NCI-H748 (cell line): ENCODE measurements around the gene IST1.
"Not testable (repeated sequence)": the region's sequence is repeated elsewhere in the genome, so short reads cannot be mapped to it uniquely, and the experiment has no call there.

Experiments used
- DNase-seq: peaks from one replicate; lab custom pipeline; 2025; ENCODE audit not compliant: unreplicated experiment; lab: John Stamatoyannopoulos, UW

Gene IST1

DNA sequence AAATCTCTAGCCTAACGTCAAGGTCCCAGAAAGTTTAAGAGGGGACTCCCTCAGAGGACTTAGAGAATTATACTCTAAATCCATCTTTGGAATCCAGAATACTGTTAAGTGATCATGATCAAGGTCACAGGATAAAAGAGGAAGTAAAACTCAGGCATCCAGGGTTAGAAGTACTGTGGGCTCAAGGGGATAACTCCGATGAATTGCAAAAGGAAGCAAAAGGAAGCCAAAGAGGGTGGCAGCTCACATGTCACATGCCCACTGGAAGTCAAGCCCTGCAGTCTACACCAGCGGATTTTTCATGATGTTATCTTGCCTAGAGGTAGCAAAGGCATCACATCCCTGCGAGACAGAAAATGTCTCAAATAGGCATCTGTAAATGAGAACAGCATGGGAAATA lies 15.2 kb upstream of the IST1 start:
- DNase-seq, result no peak

DNA sequence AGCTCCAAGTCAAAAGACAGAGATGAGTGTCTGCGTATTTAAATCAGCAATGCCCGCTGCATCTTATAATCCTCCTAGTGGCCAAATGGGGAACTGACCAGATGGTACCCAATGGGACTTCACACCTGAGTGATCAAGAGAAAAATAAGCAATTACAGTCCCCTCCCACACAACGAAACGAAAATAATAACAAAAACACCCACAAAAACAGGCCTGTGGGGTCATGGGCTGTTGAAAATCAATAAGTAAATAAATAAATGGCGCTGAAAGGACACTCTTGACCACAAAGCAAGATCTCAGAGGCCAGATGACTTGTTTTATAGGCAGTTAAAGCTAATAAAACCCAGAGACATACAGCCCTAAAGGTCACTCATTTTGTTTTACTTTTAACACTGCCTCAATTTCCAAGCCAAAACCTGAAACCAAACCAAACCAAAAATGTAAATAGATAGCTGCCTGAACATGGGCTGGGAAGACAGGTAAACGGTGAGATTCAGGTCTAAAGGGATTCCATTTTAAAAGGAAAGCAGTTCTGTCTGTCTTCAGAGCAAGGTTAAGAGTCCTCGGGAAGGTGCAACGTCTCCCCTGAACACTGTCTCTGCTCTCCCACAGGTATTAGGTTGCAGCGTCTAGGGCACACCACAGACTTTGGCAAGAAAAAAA lies 12.7 kb upstream of the IST1 start:
- peak; percentile 71 for DNase-seq

DNA sequence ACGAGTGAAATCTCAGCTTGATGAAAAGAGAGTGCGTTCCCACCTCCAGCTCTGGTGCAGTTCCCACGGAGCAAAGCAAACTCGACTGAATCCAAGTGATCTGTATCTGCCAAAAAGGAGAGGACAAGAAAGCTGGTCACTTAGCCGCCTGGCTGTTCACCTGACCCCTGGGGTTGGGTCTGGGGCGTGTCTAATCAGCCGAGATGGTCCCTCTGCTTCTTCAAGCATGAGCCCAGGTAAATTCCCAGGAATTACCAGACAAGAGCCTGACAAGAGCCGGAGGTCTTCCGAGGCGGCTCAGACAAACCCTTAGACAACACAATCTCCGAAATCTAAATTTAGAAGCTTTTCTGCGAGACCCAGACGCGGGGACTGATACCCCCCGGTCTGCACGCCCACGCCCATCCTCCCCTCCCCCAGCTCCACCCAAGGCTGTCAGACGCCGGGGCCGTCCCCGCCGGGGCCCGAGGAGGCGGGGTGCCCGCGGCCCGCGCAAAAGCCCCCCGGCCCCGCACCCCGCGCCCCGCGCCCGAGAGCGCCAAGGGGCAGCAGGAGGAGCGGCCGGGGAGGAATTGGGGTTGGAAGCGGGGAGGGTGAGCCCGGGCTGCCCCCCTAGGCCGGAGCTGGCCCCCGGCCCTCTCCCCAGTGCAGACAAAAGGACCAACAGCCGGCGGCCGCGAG lies 12.0 kb upstream of the IST1 start:
- DNase-seq, result peak; percentile 60

DNA sequence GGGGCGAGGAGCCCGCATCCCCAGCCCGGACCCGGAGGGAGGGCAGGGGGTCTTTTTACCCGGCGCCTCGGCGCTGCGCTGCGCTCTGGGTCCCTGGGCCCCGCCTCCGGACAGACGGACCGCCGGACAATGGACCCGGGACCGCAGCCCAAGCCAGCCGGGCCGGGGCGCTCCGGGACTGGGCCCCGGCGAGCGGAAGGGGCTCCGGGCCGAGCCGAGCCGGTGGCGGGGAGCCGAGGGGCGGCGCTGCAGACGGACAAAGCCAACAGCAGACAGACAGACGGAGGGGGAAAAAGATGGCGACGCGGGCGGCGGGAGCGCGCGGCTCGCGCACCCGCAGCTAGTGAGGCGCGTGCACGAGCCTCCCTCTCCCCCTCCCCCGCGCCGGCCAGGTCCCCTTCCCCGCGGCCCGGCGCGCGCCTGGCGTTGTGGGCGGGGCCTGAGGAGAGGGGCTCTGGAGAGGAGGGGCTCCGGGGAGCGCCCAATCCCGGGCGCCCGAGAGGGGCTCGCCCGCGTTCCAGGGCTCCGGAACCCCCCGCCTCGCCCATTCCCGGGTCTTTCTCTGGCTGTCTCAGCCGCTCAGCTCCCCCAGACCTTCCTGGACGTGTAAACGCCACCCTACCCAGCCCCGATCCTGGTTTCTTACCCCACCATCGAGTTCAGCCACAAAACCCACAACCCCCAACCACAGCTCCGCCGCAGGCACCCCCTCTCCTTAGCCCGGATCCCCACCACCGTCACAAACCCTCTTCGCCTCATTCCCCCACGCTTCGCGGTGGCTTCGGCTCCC lies 11.3 kb upstream of the IST1 start, which contains the start of gene ZNF821:
Gene ZNF821 (minus strand): TSS at position 334 of the 790 bp plus-strand sequence. CDS start 4,236 bp downstream, outside the sequence.
- DNase-seq, result peak; percentile 89

DNA sequence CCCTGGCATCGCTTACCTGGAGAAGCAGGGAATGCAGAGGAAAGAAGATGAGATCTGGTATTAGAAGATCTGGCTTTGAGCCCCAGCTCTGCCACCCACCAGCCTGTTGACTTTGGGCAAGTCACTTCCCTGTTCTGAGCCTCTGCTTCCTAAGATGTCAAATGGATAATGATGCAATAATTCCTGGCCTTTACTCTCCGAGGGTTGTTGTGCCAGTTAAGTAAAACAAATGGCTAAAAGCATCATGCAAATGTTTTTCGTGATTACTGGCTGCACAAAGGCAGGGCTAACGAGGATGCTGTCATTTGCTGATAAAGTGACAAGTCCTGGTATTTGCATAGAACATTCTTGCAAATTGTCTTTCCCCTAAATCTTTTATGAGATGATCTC lies 10.1 kb upstream of the IST1 start:
- no peak for DNase-seq

DNA sequence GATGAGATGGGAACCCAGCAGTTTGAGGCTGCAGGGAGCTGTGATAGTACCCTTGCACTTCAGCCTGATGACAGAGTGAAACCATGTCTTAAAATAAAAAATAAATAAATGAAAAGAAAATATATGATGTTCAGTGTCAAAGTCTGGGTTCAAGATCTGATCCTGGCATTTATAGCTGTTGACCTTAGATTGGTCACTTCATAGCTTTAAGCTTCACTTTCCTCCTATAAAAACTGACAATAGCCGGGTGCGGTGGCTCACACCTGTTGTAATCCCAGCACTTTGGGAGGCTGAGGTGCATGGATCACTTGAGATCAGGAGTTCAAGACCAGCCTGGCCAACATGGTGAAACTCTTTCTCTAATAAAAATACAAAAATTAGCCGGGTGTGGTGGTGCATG lies 6.2 kb upstream of the IST1 start:
- no peak for DNase-seq

DNA sequence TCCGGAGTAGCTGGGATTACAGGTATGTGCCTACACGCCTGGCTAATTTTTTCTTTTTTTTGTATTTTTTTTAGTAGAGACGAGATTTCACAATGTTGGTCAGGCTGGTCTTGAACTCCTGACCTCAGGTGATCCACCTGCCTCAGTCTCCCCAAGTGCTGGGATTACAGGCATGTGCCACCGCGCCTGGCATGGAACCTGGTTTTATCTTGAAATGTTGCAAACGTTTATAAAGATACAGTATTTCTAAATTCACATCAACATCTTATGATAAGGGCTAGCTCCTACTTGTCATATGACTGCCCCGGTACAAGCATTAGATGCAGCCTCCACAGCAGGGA lies 1.5 kb upstream of the IST1 start:
- no peak for DNase-seq

DNA sequence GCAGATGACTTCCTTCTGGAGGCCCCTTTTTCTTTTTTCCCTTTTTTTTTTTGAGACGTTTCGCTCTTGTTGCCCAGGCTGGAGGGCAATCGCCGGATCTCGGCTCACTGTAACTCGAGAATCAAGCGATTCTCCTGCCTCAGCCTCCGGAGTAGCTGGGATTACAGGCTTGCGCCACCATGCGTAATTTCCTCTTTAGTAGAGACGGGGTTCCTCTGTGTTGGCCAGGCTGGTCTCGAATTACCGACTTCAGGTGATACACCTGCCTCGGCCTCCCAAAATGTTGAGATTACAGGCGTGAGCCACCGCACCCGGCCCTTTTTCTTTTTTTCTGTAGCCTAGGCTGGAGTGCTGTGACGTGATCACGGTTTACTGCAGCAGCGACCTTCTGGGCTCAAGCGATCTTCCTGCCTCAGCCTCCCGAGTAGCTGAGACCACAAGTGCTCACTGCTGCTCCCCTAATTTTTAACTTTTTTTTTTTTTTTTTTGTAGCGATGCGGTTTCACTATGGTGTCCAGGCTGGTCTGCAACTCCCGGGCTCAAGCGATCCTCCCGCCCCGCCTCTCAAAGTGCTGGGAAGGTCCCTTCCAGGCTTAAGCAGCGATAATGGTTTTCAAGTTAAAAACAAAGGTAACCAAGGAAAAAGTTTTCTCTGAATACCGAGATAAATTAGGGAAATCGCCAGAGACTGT lies 956 bp upstream of the IST1 start:
- peak; percentile 68 for DNase-seq

DNA sequence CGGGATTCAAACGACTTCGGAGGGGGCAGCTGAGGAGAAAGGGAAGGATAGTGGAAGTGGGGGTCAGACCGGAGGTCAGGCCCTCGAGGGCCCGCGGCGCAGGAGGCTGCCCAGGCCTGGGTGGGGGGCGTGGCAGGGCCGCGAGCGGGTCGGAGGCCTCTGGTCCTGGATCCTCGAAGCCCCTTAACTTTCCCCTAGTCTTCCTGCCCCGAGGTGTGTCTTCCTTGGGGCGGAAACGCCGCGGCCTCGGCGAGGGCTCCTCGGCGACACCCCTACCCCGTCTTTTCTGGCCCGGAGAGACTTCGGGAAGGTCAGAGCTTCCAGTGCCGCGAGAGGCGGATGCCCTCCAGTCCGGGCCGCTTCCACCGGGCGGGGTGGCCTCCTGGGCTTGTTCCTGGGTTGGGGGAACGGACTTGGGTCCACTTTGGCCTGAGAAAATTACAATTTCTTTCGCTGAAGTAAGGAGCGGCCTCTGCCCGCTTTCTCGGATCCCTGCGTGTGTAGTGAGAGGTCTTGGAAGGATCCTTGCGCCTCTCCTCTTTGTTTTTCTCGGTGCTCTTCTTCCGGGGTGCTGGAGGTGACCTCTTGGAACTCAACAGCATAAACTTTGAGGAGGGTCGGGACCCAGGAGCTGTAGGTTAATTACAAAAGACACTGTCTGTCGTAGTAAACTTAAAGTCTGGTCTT lies 491 bp downstream of the IST1 start:
- peak; percentile 47 for DNase-seq

DNA sequence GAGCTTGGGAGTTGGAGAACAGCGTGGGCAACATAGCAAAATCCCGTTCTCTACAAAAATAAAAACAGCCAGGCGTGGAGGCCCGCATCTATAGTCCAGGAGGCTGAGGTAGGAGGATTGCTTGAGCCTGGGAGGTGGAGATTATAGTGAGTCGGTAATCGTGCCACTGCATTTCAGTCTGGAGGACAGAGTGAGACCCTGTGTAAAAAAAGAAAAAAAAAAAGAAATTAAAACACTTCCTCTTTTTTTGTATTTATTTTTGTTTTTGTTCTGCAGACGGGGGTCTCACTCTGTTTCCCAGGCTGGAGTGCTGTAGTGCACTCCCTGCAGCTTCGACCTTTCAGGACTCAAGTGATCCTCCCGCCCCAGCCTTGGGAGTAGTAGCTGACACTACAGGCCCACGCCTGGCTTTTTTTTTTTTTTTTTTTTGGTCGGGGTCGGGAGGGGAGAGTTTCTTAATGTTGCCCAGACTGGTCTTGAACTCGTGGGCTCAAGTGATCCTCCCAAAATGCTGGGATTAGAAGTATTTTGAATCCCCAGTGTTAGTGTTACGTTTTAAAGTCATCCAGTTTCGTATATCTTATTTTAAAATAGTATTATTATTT lies 1.5 kb downstream of the IST1 start:
- no peak for DNase-seq

DNA sequence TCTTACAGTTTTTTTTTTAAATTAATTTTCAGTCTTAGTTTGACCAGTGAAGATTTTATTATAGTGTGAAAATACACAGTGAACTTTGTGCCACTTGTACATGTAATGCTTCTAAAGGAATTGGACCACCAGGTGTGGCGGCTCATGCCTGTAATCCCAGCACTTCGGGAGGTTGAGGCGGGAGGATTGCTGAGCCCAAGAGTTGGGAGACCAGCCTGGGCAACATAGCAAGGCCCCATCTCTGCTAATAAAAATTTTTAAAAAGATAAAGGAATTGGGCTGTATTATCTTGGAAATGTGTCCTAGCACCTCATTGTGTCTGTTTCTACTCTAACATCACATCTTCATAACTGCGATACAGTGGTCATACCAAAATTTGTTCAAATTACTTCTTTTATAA lies 3.8 kb downstream of the IST1 start:
- no peak for DNase-seq

DNA sequence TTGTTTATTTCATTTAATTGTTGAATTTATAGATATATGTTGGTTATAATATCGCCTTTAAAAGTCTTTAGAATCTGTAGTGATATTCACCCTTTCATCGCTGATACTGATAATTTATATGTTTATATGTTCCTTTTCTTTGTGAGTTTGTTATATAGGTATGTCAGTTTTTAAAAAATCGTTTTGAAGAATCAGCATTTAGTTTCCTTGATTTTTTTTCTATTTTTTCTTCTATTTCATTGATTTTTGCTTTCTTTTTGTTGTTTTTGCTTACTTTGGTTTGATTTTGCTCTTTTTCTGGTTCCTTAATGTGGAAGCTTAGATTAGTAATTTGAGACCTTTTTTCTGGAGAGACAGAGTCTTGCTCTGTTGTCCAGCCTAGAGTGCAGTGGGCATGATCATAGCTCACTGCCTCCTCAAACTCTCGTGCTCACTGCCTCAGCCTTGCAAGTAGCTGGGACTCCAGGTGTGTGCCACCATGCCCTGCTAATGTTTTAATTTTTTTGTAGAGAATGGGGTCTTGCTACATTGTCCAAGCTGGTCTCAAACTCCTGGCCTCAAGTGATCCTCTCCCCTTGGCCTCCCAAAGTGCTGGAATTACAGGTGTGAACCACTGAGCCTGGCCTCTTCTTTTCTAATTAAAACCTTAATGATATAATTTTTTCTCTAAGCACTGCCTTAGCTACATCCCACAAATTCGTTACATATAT lies 7.5 kb downstream of the IST1 start:
- DNase-seq, result no peak

DNA sequence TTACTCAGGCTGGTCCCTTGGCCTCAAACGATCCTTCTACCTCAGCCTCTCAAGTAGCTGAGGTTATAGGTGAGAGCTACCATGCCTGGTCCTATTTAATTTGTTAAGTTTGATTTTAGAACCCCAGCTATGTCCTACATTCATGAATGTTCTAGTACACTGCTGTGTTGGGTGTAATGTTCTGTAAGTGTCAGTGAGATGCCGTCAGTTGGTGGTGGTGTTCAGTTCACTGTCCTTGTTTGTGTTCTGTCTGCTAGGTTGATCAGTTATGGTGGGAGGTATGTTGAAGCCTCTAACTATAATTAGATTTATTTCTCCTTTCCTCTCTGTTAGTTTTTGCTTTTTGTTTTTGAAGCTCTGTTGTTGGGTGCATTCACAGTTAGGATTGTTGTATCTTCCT lies 8.3 kb downstream of the IST1 start:
- DNase-seq, result no peak

DNA sequence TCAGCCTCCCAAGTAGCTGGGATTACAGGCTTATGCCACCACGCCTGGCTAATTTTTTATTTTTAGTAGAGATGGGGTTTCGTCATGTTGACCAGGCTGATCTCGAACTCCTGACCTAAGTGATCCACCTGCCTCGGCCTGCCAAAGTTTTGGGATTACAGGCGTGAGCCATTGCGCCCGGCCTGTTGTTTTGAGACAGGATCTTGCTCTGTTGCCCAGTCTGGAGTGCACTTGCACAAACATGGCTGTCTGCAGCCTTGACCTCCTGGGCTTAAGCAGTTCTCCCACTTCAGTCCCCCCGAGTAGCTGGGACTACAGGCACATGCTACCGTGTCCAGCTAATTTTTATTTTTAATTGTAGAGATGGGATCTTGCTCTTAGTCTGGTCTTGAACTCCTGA lies 8.9 kb downstream of the IST1 start:
- DNase-seq, result no peak

DNA sequence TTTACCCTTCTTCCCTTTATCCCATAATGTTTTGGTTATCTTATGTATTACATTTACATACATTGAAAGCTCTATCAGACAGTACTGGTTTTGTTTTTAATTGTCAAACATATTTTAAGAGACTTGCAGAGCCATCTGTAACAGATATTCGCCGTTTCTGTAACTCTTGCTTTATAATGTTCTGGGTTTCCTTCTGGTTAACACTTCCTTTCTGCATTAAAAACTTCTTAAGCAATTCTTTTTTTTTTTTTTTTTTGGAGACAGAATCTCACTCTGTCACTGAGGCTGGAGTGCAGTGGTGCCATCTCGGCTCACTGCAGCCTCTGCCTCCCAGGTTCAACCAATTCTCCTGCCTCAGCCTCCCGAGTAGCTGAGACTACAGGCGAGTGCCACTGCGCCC lies 10.4 kb downstream of the IST1 start:
- not testable (repeated sequence) for DNase-seq

DNA sequence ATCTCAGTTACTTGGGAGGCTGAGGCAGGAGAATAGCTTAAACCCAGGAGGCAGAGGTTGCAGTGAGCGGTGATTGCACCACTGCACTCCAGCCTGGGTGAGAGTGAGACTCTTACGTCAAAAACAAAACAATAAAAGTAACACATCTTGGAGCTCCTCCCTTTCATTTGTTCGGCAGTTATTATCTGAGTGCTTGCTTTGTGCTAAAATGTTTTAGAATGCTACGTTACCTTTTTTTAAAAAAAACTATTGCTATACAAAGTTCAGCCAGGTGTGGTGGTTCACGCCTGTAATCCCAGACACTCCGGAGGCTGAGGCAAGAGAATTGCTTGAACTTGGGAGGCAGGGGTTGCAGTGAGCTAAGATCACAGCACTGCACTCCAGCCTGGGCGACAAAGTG lies 15.8 kb downstream of the IST1 start:
- no peak for DNase-seq

DNA sequence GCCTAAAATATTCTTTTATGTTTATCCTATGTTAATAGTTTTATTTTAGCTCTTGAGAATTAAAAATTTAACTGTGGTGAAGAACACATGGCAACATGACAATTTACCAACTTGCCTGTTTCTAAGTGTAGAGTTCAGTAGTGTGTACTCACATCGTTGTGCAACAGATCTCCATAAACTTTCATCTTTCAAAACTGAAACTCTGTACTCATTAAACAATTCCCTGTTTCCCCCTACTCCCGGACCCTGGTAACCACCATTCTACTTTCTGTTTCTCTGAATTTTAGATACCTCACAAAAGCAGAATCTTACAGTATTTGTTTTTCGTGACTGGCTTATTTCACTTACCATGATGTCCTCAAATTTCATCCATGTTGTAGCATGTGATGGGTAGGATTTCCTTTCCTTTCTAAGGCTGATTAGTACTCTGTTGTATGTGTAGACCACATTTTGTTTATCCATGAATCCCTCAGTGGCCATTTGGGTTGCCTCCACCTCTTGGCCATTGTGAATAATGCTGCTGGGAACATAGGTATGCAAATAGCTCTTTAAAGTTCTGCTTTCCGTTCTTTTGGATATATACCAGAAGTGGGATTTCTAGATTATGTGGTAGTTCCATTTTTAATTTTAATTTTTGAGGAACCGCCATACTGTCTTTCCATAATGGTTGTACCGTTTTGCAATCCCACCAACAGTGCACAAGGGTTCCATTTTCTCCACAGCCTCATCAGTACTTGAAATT lies 17.4 kb downstream of the IST1 start:
- DNase-seq, result no peak

DNA sequence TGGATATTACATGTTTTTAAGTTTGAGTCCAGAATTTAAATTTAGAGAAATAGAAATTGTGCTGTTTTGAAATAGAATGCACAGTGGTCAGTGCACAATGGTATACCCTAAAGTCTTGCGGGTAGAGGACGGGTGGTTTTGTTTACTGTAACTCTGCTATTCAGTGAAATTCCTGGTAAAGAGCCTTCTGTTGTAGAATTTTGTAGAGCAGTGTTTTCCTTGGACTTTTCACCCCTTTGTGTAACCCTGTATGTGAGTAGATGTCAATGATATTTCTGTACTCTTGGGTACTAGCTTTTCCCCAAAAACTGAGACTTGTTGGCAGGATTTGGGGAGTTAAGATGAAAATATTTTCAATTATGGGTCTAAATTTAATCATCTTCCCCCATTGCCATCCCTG lies 19.5 kb downstream of the IST1 start:
- no peak for DNase-seq

DNA sequence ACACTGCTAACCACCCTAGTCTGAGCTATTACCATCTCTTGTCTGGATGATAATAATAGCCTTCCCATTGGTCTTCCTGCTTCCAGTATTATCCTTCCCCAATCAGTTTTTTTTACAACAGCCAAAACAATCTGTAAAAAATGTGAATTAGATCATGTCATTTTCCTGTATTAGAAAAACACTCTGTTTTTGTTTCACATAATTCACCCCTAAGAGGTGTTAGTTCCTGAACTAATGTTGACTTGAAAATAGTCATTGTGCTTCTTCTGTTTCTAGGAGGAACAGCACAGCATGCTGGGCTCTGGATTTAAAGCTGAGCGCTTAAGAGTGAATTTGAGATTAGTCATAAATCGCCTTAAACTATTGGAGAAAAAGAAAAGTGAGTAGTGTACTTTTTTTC lies 20.0 kb downstream of the IST1 start:
- no peak for DNase-seq
